Measurements from ENCODE around the gene MGAT5. TPM values are rescaled to one million over a fixed set of nuclear protein-coding genes. Genes with fewer than 3 reads are reported as not detected.

The MGAT5 gene
- total RNA-seq, result 21.6 and 29.6 TPM in 2 replicates

DNA sequence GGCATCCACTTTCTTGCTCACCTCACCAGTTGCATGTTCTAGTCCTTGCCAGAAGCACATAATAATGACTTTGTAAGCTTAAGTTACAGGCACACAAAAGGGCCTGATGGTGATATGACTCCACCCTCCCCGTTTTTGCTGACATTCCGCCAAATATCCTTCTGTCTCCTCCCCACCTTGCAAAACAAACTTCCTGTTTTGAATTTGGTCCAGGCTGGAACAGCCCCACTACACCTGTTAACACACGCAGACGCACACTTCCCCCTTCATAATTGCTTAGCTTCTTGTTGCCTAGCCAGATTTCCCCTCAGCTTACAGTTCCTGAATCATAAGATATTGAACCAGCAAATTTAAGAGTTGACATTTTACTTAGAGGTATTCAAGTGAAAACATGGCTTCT, at the start of gene MGAT5:
Gene MGAT5, plus strand, starts transcription at position 269 of the 400 bp plus-strand sequence. CDS start 332 bp downstream, outside the sequence.

All from epithelial cell of alveolus of lung (primary cell).